CD1c-positive myeloid dendritic cell (primary cell): ENCODE measurements around the gene ZSCAN22.
A peak's percentile ranks its signal among the peaks of the same experiment; 100 is the strongest.
"Not testable (repeated sequence)": the region's sequence is repeated elsewhere in the genome, so short reads cannot be mapped to it uniquely, and the experiment has no call there.

Experiments
- DNase-seq: peaks from one replicate; pipeline ENCODE4 v3.0.0-alpha.2; 2016; ENCODE audit errors: extremely low spot score

The ZSCAN22 gene

DNA sequence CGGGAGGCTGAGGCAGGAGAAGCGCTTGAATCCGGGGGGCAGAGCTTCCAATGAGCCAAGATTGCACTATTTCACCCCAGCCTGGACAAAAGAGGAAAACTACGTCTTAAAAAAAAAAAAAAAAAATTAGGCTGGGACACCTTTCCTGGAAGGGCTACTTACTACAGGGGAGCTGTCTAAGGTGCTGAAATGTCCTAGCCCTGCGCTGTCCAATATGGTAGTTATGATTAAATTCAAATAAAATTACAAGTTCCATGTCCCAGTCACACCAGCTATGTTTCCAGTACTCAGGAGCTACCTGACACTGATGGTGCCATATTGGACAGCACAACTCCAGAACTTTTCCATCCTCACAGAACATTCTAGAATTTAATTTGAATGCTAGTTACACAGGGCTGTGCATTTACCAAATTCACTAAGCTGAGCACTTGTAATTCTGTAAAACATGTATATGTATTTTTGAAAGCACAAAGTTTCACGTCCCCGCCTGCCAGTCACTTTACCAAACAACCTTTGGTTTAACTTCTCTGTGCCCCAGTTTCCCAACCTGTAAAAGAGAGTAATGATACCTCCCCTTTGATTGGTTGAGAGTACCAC is 9.2 kb upstream of the ZSCAN22 start:
- DNase-seq = peak; percentile 24

DNA sequence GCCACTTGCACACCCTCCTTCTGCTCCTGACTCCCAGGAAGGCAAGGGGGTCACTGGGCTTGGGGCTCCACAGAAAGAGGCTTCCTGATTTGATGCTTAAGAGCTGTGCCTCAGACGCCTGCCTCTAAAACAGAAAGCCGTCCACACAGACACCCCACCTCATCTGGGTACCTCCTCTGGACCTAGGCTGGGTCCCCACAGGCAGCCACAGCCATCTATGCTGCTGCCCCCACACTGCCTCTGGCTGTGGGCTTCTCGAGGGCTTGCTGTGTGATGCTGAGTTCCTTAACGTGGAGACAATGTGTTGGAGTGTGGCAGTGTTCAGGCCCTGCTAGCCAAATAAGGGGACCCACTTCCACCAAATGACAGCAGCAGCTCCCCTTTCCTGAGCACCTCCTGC is 8.5 kb upstream of the ZSCAN22 start:
- no peak for DNase-seq

DNA sequence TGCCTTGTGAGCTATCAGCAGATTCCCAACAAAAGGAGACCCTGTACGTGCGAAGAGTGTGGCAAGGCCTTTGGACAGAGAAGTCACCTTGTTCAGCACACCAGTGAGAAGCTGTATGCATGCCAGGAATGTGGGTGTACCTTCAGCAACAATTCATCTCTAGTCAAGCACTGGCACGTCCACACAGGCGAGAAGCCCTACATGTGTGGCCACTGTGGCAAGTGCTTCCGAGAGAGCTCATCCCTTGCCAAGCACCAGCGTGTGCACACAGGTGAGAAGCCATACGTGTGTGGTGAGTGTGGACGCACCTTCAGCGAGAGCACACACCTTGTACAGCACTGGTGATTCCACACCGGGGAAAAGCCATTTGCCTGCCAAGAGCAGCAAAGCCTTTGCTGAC is 7.6 kb upstream of the ZSCAN22 start:
- no peak for DNase-seq

DNA sequence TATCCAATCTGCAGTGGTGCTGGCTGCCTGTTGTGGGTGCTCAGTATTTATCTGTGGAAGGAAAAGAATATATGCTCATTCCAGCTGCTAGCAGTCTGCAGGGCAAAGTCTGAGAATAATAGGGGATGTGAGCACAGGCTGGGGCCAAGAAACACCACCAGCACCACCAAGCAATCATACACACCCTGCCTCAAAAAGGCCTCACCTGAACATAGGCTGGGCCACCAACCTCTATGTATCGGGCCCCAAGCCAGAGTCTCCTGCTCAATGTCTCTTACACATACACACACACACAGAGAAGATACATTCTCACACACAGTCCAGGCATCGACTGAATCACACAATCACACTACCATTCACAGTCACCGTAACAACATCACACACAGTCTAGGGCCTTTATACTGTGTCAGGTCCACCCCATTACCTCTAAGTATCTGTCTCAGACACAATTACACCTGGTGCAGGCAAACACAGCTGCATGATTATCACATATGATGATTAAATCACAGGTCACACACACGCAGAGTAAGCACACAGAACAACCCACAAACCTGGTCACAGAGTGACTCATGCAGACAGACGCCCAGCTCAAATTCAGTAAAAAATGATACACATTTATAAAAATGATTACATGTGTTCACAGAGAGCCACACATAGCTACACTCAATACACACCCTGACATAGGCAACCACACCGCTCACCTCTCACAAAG is 1.3 kb upstream of the ZSCAN22 start:
- no peak for DNase-seq

DNA sequence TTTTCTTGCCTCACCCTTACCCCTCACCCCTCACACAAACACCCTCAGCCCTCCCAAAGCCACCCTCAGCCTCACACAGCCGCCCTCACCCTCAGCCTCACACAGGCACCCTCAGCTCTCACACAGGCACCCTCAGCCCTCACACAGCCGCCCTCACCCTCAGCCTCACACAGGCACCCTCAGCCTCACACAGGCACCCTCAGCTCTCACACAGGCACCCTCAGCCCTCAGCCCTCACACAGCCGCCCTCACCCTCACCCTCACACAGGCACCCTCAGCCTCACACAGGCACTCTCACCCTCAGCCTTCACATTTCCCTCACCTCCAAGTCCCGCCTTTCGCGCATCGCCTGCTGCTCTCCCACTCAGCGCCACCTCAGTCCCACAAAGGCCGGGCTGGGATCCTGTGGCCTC is 287 bp upstream of the ZSCAN22 start:
- no peak for DNase-seq

DNA sequence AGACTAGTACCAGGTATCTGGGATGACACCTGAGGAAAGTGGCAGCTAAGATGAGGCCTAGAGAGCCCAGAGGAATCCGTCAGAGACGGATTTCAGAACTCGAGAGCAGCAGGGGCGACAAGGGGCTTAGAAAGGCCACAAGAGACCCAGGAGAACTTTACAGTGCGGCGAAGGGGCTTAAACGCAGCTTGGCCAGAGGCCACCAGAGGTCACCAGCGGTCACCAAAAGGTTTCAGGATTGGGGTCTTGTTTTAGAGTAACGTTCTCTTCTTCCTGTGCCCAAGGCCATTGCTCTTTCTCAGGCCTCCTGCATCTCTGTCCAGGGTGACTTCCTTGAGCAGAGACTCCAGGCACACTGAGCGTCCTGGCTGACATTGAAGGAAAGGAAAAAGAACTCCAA is 2.2 kb downstream of the ZSCAN22 start:
- DNase-seq = no peak

DNA sequence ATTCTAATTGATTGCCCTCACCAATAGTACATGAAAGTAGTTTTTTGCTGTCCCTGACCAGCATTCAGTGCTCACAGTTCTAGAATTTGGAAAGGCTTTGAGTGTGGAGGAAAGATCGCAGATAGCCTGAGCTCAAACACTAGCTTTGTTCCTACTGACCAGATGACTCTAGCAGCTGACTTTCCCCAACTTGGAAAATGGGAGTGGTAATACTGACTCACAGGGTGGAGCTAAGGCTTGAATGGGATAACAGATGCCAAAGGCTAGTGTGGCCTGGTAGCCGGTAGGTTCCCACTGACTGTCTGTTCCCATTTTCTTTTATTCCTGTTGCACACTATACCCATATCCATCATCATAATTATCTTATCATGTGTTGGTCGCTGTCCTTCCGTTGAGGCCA is 3.7 kb downstream of the ZSCAN22 start:
- no peak for DNase-seq

DNA sequence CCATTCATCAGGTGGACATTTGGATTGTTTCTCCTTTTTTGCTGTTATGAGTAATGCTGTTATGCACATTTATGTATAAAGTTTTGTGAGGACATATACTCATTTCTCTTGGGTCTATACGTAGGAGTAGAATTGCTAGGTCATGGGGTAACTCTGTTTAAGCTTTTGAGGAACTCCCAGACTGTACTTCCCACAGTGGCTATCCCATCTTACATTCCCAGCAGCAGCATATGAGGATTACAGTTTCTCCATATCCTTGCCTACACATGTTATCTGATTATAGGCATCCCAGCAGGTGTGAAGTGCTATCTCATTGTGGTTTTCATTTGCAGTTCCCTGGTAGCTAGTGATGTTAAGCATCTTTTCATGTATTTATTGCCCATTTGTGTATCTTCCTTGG is 5.9 kb downstream of the ZSCAN22 start:
- DNase-seq = peak; percentile 54

DNA sequence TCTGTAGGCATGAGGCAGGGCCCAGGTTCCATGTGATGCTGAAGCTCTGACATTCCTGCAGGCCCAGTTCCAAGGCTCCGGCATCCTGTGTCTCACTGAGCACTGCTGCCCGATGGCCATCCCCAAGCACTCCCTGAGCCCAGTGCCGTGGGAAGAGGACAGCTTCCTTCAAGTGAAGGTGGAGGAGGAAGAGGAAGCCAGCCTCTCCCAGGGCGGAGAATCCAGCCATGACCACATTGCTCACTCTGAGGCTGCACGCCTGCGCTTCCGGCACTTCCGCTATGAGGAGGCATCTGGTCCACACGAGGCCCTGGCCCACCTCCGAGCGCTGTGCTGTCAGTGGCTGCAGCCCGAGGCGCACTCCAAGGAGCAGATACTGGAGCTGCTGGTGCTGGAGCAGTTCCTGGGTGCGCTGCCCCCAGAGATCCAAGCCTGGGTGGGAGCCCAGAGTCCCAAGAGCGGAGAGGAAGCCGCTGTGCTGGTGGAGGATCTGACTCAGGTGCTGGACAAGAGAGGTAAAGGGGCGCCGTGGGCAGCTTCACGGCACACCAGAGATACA is 8.0 kb downstream of the ZSCAN22 start:
- DNase-seq = peak; percentile 57

DNA sequence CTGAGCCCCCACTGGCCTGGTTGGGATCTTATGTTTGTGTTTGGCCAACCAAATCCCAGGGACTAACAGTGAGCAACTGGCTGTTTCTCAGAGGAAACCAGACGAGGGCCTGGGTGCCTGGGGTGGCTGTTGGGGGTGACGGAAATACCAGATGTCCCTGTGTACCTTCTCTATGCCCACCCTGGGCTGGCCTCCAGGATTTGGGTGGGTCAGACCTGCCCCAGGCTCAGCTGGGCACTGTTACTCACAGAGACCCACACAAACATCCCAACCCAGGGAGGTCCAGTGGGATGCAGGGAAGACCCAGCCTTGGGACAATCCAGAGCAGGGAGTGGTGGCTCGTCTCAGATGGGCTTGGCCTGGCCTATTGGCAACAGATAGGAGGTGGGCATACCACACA is 8.8 kb downstream of the ZSCAN22 start:
- DNase-seq = no peak

DNA sequence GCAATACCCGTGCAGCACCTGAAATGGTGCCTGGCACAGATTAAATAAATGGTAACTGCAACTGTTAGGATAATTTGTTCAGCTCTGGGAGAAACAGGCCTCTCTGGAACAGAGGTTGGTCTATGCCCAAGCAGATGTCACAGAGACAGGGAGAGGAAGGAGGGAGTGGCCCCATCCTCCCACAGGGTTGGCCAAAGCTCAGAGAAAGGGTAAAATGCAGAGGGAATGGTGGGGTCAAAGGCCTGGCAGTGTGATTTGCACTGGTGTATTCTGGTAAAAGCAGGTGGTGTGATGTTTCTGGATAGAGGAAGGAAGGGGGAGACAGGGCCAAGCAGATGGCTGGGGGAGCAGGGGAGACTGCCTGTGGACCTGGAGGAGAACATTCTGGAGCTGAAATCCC is 9.4 kb downstream of the ZSCAN22 start:
- no peak for DNase-seq

DNA sequence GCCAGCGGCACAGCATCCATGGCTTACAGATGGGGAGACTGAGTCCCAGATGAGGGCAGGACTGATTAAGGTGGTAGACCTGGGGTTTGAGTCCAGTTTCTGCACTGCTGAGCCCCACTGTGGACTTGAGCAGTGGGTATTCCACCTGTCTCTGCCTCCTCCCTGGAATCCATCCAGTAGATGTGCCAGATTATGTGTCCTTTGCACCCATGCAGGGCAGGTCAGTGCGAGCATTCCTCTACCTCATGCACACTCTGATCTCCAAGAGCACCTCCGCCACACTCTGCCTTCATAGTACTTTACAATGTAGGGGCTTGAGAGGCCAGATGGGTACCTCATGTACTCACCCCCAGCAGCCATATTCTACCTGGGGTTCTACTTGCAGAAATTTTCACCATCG is 10.0 kb downstream of the ZSCAN22 start:
- DNase-seq = no peak

DNA sequence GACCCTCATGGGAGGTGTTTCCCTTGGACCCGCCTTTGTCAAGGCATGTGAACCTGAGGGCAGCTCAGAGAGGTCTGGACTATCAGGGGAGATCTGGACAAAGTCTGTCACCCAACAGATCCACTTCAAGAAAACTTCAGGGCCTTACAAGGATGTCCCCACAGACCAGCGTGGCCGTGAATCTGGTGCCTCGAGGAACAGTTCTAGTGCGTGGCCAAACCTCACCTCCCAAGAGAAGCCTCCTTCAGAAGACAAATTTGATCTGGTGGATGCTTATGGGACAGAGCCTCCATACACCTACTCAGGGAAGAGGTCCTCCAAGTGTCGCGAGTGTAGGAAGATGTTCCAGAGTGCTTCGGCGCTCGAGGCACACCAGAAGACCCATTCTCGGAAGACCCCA is 11.5 kb downstream of the ZSCAN22 start:
- DNase-seq = no peak

DNA sequence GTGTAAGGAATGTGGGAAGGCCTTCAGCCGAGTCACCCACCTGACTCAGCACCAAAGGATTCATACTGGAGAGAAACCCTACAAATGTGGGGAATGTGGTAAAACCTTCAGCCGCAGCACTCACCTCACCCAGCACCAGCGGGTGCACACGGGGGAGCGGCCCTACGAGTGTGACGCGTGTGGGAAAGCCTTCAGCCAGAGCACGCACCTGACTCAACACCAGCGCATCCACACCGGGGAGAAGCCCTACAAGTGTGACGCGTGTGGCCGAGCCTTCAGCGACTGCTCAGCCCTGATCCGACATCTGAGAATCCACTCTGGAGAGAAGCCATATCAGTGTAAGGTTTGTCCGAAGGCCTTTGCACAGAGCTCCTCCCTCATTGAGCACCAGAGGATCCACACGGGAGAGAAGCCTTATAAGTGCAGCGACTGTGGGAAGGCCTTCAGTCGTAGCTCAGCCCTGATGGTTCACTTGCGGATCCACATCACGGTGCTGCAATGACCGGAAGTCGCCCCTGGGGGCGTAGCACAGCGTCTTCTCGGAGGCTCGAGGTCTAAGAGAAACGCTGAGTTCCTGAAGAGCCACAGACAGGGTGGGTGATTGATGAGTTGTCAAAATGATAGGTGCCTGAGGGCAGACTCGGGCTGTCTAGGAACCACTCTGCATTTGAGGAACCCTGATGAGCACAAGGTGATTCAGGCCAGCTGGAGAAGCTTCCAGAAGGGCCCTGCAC is 12.2 kb downstream of the ZSCAN22 start:
- no peak for DNase-seq

DNA sequence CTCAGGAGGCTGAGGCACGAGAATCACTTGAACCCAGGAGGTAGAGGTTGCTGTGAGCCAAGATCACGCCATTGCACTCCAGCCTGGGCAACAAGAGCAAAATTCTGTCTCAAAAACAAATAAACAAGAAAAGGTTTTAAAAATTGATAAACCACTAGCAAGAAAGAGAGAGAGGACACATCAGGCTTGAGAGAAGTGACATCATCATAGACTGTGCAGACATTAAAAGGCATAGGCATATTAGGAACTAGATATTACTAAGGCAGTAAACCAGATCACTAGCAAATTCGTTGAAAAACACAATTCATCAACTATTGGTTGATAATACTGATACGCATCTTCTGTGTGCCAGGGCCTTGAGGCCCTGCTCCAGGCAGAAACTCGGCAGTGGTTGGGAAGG is 18.8 kb downstream of the ZSCAN22 start:
- no peak for DNase-seq

DNA sequence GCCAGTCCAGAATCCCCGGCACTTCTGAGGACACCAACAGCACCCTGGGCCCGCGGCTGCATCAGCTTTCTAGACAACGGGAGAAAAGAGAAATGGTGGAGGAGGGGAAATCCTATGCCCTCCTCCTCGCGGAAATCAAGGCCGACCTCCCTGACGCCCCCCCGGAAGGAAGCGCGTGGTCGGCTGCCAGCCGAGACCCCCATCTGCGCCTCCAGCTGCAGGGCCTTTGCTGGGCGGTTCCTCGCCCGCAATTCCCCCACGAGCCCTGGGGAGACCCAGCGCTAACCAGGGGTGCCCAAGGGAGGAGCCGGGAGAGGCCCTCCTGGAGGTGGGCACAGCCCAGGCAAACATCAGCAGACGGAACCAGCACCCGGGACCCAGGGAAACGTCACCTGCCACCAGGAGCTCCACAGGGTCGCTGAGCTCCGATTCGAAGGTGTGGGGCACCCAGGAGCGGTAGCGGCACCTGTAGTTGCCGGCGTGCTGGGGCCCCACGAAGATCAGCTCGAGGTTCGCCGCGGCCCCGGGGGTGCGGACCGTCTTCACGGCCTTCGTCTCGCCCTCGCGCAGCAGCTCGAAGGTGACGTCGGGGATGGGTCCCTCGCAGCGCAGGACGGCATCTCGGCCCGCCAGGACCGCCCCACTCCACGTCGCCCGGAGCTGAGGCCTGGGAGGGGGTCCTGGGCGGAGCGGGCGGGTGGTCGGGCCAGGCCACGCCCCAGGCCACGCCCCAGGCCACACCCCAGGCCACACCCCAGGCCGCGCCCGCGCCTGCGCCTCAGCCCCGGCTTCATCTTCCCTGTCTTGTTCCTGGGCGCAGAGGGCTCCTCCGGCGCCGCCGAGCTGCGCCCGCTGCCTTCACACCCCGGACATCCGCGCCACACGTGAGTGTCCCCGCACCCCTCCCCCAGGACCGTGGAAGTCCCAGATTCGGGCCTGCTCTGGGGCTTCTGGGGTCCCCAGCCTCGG is 20.5 kb downstream of the ZSCAN22 start:
- DNase-seq = peak; percentile 82

DNA sequence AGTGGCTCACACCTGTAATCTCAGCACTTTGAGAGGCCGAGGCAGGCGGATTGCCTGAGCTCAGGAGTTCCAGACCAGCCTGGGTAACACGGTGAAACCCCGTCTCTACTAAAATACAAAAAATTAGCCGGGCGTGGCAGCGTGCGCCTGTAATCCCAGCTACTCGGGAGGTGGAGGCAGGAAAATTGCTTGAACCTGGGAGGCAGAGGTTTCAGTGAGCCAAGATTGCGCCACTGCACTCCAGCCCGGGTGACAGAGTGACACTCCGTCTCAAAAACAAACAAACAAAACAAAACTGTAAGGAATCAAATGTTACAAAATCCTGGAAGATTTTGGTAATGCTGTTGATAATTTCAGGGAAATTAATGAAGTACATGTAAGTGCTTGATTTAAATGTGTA is 21.3 kb downstream of the ZSCAN22 start:
- not testable (repeated sequence) for DNase-seq

DNA sequence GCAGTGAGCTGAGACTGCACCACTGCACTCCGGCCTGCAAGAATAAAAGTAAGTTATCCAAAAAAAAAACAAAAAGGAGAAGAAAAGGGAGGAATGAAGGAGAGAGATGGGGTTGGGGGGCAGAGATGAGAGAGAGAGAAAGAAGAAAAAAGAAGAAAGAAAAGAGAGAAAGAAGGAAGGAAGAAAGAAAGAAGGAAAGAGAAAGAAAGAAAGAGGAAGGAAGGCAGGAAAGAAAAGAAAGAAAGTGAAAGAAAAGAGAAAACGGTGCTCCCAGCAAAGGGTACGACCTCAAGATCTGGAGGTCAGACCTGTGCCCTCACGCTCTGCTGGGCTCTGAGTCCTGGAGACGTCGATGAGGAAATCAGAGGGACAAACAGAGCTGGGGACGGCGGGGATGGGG is 22.8 kb downstream of the ZSCAN22 start:
- DNase-seq = no peak

DNA sequence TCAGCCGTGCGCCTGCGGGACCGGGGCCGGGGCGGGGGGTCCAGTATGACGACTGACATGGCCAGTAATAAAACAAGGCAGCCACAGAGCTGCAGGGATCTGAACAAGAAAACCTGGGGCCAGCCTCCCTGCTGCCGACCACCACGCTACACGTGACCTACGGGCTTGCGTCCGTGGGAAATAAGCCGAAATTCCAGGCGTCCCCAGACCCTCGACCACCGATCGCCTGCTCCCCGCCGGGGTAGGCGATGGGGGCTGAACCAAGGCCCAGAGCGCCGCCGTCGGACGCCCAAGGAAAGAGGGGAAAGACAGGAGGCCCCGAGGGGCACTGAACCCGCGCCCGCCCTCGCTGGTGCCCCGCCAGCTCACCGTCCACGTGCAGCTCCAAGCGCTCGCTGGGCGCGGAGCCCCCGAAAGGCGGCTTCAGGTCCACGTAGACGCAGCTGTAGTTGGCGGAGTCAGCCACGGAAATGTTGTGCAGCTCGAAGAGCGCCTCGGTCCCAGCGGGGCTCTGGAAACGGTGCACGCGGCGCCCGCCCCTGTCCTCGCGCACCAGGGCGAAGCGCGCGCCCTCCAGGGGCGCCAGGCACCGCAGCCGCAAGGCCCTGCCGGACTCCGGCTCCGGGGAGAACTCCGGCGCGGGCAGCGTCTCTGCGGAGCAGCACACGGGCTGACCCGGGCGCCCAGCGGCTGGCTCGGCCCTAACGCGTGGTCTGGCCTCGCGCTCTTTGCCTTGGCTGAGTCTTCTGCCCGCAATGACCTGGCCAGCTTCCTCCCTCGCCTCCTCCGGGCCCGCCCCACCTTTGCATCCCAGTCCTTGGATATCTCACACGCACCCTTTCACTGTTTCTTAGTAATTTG is 23.4 kb downstream of the ZSCAN22 start:
- no peak for DNase-seq

DNA sequence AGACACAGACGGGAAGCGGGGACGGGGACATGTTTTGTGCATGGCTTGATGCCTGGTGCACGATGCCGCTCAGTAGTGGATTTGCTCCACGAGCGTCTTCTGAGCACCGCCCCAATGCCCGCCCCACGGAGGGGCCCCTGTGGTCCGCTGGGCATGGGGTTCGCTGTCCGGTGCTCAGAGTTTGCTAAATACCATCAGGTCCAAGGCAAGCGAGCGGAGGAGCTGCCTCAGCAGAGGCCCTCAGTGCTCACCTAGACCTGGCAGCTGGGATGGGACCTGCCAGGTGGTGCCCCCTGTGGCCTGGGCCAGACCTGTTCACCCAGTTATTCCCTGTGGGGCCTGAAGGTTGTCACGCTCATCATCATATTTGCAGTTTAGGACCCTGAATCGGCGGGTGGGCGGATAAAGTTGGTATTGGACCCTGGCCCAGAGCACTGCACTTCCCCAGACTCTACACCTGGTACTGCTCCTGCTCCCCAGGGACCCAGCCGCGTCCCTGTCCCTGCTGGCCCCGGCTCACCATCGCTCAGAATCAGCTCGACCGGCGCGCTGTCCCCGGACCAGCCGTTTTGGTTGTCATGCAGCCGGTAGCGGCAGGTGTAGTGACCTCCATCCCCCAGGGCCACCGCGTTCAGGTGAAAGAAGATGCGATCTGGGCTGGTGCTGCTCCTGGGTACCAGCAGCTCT is 24.2 kb downstream of the ZSCAN22 start:
- no peak for DNase-seq
